Measurements from ENCODE around the gene EGFL7.

Gene EGFL7

DNA sequence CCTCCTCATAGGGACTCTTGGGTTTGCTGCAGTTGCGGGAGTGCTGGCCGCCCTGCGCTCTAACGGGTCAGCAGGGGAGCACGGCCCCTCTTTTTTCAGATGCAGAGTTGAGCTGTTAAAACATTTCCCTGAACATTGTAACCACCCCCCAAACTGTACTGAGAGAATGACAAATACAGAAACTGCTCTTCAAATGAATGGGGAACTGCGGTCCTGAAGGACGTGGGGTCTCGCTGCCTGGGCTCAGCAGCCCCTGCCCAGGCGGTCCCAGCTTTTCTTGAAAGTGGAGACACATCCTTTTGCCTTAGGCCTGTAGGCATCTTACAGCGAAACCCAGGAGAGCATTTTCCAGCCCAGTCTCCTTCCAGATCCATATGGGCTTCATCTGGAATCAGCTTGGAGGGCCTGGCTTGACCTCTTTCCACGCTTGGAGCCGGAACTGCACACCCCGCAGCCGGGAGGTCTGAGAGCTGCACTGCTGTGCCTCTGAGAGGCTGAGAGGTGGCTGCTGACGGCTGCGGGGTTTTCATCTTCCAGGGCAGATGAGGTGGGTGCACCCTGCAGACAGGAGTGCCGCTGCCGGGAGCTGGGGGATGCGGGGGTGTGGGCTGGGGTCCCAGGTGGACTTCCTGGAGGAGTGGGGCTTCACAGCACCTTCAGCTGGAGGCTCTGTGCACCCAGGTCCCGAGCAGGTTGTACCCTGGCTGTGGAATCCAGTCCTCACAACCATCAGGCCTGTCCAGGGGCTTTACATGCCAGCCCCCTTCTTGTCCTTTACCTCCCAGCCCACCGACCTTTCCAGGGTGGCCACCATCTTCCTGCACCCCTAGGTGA, 25.8 kb downstream of the EGFL7 start:
- DNase-seq: no peak

DNA sequence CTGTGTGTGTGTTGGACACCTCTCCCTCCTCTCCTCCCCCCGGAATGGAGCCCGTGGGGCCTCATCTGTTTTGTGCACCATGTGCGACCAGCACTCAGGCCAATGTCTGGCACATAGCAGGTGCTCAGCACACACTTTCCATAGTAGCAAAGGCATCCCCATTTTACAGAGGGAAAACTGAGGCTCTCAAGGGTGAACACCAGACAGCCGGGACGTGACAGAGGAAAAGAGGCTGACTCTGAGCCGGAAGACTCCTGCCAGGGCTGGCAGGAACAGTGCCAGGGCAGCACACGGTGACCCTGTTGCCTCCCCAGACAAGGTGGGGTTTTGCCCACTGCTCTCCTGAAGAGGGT, 26.4 kb downstream of the EGFL7 start:
- no peak for DNase-seq

DNA sequence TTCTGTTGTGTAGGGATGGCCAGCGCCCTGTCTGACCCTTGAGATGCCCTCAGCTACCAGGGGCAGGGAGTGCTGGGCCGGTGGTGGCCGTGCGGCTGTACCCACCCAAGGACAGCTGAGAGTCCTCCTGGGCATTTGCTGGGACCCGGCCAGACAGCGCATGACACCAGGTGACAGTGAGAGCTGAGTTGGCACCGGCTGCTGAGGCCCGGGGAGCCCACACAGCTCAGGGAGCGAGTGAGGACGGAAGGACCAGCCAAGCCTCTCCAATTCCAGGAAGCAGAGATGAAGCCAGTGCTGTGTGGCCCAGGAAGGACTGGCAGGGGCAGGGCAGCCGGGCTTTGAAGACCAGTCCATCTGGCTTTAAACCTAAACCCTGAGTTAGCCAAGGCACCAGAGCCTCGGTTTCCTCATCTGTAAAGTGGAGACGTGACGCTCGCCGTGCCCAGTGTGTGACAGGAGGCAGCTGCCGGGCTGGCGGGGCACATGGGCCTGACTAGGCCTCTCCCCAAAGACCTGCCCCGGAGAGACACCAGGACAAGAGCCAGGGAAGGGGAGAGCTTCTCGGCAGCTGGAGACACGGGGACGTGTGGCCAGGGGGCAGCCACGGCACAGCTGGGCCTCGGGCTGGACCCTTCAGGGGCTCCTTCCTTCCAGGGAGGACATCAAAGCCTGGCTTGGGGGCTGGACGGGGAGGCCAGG, 27.5 kb downstream of the EGFL7 start:
- no peak for DNase-seq

GRCh38 chr9:136690806-136691261, 28.1 kb downstream of the EGFL7 start:
- no peak for DNase-seq

- DNase-seq: no peak
Measured at GRCh38 chr9:136691316-136692184, 28.8 kb downstream of the EGFL7 start.

DNA sequence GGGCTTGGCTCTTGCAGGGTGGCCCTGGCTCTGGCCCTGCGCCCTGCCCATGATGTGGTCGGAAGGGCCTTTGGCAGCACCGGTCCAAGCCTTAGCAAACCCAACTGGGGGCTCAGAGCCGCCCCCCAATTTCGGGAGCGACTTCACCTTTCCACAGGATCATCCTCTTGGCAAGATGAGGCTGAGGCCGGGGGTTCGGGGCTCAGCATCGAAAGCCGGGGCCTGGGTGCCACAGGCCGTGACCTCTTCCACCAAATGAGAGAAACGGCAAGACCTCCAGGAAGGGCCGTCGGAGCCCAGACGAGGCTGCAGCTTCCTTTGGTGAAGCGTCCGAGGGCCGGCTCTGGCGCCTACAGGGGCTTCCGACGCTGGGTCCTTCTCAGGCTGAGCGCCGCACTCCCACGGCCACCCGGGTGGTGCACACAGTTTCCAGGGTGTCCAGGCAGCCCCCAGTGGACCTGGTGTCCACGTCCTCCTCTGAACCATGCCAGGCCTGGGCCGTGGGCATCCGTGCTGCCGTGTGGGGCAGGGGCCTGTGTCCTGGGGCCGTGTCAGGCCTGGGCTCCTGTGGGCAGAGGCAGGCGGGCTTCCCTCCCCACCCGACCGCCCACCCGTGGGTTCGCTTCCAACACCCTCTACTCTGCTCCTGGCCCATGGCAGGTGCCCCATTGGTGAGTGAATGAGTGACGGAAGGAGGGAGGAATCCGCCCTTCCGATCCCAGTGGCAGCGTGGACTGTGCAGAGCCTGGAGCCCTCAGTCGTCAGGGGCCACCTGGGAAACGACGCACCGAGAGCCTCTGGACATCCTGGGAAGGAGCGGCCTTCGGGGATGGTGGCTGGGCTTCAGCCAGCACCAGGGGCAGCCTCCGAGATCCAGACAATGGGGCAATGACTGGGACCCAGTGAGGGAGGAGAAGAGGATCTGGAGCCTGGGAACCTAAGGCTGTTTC, 29.7 kb downstream of the EGFL7 start:
- no peak for DNase-seq

DNA sequence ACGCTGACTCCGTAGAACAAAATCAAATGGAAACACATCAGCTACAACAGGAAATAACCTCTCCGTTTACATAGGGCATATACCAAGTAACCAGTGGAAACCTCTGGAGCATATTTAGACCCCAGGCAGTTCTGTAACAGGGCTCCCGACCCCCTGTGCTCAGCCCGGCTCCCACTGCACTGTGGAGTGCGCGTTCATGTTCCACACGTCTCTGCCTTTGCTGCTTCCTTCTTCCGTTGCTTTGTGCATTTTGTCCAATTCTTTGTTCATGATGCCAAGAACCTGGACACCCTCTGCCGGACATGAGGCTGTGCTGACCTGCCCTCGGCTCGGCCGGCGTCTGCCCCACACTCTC, 30.4 kb downstream of the EGFL7 start:
- no peak for DNase-seq

DNA sequence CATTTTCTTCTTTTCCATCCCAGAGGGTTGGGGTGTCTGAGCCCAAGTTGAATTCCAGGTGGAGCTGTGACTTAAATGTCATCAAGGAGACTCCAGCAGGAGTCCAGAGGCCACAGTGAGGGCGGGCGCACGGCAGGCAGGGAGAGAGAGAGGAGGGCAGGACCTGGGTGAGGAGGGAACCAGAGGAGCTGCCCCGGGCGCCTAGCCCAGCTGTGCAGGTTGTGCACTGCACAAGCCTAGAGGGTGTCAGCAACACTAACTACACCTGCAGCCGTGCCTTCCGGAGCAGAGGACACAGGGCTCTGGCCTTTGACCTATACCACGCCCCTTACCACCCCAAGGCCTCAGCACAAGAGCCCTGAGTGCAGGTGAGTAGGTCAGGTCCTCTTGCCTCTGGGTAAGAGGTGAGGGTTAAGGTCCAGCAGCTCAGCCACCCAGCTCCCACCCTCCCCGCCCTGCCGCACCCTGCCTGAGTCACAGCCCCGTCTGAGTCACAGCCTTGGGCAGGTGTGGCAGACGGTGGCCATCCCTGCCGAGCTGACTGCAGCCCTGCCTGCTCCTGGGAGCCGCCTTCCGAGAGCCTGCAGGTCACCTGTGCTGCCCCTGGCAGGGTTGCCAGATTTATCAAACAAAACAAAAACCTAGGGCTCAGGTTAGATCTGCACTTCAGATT, 30.9 kb downstream of the EGFL7 start:
- DNase-seq: no peak

GRCh38 chr9:136694163-136694871, 31.6 kb downstream of the EGFL7 start:
- no peak for DNase-seq

DNA sequence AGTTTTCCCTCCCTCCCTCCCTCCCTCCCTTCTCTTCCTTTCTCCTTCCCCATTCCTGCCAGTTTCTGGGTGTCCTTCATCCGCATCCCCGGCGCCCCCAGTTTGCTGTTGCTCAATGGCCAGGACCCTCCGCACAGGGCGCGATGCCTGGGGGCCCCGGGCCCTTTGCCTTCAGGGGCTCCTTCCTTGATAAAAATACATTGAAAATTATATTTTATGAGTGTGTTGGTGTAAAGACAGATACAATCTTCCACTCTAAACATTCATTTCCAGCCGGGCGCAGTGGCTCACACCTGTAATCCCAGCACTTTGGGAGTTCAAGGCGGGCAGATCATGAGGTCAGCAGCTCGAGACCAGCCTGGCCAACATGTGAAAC, 32.1 kb downstream of the EGFL7 start:
- no peak for DNase-seq

DNA sequence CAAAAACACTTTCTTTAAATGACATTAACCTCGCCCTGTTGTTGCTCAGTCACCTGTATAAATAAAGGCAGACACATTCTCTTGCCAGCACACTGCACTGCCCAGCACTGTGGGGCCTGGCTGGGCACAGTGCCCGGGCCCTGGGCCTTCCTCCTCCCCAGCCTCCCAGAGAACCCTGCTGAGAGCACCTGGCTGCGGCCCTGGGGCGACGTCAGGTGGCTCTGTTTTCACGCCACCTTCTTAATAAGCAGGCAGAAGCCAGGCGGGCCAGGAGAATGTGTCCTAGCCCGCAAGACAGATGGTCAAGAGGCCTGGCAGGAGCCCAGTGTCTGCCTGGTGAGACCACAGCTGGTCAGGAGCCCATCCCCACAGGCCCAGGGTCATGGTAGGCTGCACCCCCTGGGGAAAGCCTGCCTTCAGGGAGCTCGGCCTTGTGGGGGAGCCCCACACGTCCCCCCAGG, 32.7 kb downstream of the EGFL7 start:
- DNase-seq: no peak

DNA sequence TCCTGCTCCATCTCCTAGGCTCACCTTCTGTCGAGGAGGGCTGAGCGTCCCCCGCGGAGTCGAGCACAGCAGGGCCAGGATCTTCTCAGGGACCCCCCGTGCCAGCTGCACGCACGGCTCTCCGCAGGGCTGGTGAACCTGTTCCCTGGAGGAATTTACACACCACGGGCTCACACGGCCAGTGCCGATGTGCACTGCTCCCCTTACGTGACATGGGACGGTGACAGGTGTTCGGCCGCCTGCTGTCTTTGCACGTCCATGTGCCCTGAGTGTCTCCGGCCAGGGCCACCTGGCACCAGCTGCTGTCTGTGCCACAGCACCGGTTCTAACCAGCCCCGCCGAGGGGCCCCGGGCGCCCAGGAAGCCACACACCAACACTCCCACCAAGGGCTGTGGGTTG, 33.2 kb downstream of the EGFL7 start:
- DNase-seq: no peak

GRCh38 chr9:136696502-136696901, 33.8 kb downstream of the EGFL7 start:
- no peak for DNase-seq

DNA sequence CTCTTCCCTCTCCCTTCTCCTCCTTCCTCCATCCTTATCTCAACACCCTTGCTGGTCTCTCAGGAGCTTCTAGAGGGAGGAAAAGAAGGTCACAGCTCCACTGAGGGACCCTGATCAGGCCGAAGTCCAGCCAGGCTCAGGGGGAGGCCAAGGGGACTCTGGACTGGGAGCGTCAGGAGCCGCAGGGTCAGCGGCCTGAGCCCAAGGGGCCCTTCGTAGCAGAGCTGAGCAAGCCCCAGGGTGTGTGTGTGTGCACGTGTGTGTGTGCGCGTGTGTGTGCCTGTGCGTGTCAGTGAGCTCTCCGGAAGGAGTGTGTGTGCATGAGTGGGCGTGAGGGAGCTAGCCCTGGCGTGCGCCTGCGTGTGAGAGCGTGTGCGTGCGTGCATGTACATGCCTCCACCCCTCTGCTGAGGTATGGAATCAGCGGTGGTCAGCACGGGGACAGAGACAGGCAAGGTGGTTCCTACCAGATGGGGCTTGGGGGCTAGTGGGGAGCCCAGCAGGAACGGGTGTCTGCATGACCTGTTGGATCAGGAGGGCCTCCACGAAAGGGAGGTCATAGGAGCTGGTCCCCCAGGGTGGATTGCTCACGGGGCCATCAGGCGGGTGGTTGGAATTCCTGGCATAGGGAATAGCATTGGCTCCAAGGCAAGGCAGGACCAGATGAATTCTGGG, 34.6 kb downstream of the EGFL7 start:
- DNase-seq: no peak

DNA sequence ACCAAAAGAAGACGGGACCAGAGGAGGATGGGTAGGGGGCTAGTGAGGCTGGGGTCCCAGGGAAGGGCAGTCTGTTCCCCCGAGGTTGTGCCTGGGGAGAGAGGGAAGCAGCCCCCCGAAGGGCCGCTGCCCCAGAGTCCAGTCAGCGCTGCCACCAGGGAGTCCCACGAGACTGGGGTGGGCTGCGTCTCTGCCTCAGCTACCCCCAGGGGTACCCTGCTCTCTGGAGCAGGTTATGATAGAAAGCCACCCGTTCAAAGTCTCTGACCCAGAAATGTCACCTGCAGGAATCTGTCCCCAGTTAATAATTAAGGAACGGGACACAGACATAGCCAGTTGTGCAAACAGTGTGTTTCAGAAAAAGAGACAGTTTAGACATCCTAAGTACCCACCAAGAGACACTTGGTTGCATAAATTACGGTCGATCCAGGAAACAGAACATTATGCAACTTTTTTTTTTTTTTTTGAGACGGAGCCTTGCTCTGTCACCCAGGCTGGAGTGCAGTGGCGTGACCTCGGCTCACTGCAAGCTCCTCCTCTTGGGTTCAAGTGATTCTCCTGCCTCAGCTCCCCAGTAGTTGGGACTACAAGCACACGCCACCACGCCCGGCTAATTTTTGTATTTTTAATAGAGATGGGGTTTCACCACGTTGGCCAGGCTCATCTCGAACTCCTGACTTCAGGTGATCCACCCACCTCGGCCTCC, 35.3 kb downstream of the EGFL7 start:
- no peak for DNase-seq

DNA sequence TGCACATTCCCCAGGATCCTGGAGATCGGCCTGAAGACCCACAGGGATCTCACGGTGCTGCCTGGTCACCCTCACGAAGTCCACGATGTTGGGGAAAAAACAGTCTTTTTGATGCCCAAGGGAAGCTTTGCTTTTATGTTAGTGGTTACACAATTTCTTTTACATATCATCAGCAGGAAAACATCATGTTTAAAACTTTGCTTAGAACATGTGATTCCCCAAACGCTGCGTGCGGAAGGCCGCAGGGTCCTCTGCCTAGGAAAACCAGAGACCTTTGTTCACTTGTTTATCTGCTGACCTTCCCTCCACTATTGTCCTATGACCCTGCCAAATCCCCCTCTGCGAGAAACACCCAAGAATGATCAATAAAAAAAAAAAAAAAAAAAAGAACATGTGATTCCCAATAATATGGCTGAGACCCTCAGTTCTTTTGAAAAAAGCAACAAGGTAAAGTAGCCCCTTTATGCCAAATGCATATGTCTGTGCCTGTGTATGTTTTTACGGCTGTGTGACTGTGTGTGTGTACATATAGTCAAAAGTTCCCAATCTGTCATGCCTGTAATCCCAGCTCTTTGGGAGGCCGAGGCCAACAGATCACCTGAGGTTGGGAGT, 36.0 kb downstream of the EGFL7 start:
- DNase-seq: no peak

DNA sequence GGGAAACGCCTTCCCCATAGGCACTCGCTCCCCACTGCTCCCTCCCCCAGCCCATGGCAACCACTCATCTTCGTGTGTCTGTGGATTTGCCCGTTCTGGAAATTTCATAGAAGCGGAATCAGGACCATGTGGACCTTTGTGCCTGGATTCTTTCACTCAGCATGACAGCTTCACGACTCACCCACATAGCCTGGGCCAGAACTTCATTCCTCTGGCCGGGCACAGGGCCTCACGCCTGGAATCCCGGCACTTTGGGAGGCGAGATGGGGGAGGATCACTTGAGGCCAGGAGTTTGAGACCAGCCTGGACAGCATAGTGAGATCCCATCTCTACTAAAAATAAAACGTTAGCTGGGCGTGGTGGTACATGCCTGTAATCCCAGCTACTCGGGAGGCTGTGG, 37.6 kb downstream of the EGFL7 start:
- no peak for DNase-seq

DNA sequence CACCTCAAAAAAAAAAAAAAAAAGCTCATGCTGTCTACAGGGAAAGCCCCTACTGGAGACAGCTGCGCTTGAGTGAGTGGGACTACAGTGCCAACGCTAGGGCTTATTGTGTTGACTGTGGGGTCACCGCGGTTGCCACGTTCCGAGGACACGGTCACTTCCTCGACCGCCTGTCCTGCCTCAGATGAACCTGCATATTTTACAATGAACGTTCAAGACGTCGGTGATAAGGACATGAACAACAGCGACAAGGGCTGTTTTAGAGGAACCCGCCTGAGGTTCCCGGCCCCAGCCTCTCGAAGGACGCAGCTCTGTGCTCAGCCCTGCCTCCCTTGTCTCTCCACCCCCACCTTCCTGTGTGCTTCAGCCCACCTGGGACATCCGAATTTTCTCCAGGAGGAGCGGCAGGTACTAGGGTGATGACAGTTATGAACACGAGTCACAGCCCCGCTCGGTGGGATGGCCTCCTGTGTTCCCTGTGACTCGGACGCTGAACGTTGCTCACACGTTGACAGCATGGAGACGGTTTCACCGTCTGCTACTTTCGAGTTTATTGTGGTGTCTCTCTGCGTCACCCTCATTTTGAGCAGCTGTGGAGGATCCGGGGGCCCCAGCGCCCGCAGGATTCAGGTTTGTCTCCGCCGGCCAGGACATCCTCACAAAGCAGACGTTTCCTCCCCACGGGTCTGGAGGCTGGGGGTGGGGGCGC, 38.4 kb downstream of the EGFL7 start:
- peak; percentile 8 for DNase-seq

- DNase-seq: no peak
Measured at GRCh38 chr9:136701668-136702053, 38.9 kb downstream of the EGFL7 start.

Measured in activated effector memory CD4-positive, alpha-beta T cell treated with Interleukin-2 at 50 U/mL for 16 hours (primary cell).